Type B pancreatic cell (in vitro differentiated cells): Measurements from ENCODE around the gene MESD. TPM values are rescaled to one million over a fixed set of nuclear protein-coding genes. Genes with fewer than 3 reads are reported as not detected.

Experiments
- DNase-seq: peaks from one replicate; pipeline ENCODE4 v3.0.0; 2021; ENCODE audit warnings: mixed read lengths; ENCODE audit not compliant: unreplicated experiment; ENCODE audit errors: extremely low spot score
- H3K27ac Mint-ChIP-seq: 2 replicates; pipeline ENCODE4 v1.8.0; 2021; ENCODE audit warnings: mild to moderate bottlenecking, mixed read lengths
- H3K27me3 Mint-ChIP-seq: 2 replicates; pipeline ENCODE4 v1.8.0; 2021; ENCODE audit warnings: mixed read lengths
- H3K36me3 Mint-ChIP-seq: 2 replicates; pipeline ENCODE4 v1.8.0; 2021; ENCODE audit warnings: mixed read lengths
- H3K4me1 Mint-ChIP-seq: one replicate; pipeline ENCODE4 v1.8.0; 2021; ENCODE audit warnings: mixed read lengths; ENCODE audit not compliant: unreplicated experiment
- H3K4me3 Mint-ChIP-seq: 2 replicates; pipeline ENCODE4 v1.8.0; 2021; ENCODE audit warnings: mild to moderate bottlenecking, mixed read lengths
- H3K9me3 Mint-ChIP-seq: 2 replicates; pipeline ENCODE4 v1.8.0; 2021; ENCODE audit warnings: mixed read lengths
- CTCF ChIP-seq: fragments of 200-600 bp; sonication (generic); conservative IDR thresholded peaks from 2 replicates; pipeline ENCODE4 v1.5.0; 2021; ENCODE audit warnings: antibody characterized with exemption, mild to moderate bottlenecking
- total RNA-seq: library from RNA; stranded (reverse); gene quantifications from 2 replicates; pipeline ENCODE4 v1.2.1, GENCODE V29; 2021; ENCODE audit warnings: low replicate concordance

The MESD gene
- total RNA-seq, 1 donor from 2014 or later: 36.6 TPM

DNA sequence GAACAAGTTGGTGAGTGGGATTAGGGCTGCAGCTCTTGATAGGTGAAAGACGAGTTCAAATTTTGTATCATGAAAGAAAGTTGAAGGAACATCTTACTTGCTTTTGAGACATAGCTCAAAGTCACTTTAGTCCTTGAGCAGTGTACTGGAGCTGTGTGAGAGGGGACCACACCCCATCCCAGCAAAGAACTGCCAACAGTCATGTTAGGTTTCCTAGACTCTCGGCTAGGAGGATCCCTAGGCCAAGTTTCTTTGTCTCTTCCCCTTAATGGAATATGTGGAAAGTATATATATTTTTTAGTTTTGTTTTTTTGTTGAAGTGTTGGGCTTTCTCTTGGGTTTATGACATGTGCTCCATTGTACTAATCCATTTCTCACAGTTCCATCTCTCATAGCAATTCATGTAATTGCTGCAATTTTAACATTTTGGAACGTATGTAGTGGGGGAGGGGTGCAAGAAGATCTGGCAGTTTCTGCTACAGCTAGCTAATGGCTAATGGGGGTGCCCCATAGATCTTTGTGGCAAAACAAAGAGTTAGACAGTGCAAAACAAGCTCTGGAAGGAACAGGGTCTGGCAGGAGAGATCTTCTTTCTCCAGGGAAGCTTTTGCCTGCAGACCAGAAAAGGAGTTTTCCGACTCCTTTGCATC is 36.2 kb upstream of the MESD start:
- peaks cover 30% of the 10 kb centered on the region for H3K4me1 Mint-ChIP-seq
- H3K9me3 Mint-ChIP-seq: no peaks in the 10 kb centered on the region
- H3K4me3 Mint-ChIP-seq: no peak overlapping the region
- no peak overlapping the region for H3K27ac Mint-ChIP-seq
- no peak for TF ChIP-seq CTCF
- DNase-seq: no peak
- H3K36me3 Mint-ChIP-seq: no peaks in the 10 kb centered on the region
- H3K27me3 Mint-ChIP-seq: no peaks in the 10 kb centered on the region

GRCh38 chr15:81024936-81025335 is 35.3 kb upstream of the MESD start:
- H3K36me3 Mint-ChIP-seq: no peaks in the 10 kb centered on the region
- DNase-seq: no peak
- no peak overlapping the region for H3K27ac Mint-ChIP-seq
- no peaks in the 10 kb centered on the region for H3K27me3 Mint-ChIP-seq
- no peak overlapping the region for H3K4me3 Mint-ChIP-seq
- peaks cover 30% of the 10 kb centered on the region for H3K4me1 Mint-ChIP-seq
- no peaks in the 10 kb centered on the region for H3K9me3 Mint-ChIP-seq
- no peak for TF ChIP-seq CTCF

GRCh38 chr15:81024265-81024872 is 34.8 kb upstream of the MESD start:
- H3K4me1 Mint-ChIP-seq: peaks cover 30% of the 10 kb centered on the region
- H3K4me3 Mint-ChIP-seq: peak overlapping the region; percentile 32
- H3K9me3 Mint-ChIP-seq: no peaks in the 10 kb centered on the region
- DNase-seq: no peak
- TF ChIP-seq CTCF: no peak
- no peaks in the 10 kb centered on the region for H3K27me3 Mint-ChIP-seq
- no peak overlapping the region for H3K27ac Mint-ChIP-seq
- no peaks in the 10 kb centered on the region for H3K36me3 Mint-ChIP-seq

DNA sequence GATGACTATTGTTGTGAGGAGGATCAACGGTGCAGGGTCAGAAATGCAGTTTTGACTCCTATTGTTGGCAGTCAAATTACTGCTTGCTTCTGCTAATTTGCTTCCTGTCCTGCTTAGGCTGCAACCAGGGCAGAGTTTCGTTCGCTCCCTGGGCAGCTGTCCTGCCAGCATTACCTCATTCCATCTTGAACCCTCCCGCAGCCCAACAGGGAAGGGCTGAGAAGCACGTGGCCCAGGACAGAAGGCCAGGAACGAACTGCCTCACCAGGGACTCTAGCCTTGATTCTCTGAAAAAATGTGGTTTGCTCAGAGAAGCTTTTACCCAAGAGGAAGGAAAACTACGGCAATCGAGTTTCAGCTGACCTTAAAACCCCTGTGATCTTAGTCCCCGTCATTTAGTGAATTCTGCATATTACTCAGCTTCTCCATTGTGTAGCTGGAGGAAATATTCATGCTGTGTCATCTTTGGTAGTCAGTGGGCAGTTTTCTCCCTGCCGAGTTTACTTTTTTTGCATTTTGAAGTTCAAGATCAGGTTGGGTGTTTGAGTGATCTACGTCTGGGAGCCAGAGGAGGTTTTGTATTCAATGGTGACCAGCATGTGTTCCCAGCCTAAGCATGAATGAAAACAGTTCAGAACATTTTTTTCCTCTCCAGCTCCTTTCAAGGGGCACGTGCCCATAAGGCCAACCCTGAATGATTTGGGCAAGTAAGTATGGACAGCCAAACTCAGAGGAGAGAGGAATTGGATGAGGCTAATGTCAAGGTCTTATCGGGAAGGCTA is 34.1 kb upstream of the MESD start:
- H3K27ac Mint-ChIP-seq: peak overlapping the region; percentile 53
- no peaks in the 10 kb centered on the region for H3K9me3 Mint-ChIP-seq
- H3K4me1 Mint-ChIP-seq: peaks cover 30% of the 10 kb centered on the region
- H3K27me3 Mint-ChIP-seq: no peaks in the 10 kb centered on the region
- no peak for TF ChIP-seq CTCF
- H3K4me3 Mint-ChIP-seq: peak overlapping the region; percentile 32
- no peaks in the 10 kb centered on the region for H3K36me3 Mint-ChIP-seq
- no peak for DNase-seq

GRCh38 chr15:81021321-81021720 is 31.7 kb upstream of the MESD start:
- Mint-ChIP-seq H3K4me1 (peaks cover 28% of the 10 kb centered on the region), H3K27ac (no peak overlapping the region), H3K27me3 (no peaks in the 10 kb centered on the region), H3K4me3 (no peak overlapping the region), H3K9me3 (no peaks in the 10 kb centered on the region), H3K36me3 (no peaks in the 10 kb centered on the region)
- no peak for DNase-seq
- no peak for TF ChIP-seq CTCF
